ENCODE measurements around the gene SETD4. TPM values are rescaled to one million over a fixed set of nuclear protein-coding genes. Genes with fewer than 3 reads are reported as not detected.

The SETD4 gene
- 10.5 TPM for polyA plus RNA-seq (2013, experiment 1 of 2)
- 10.3 TPM for polyA plus RNA-seq (2013, experiment 2 of 2)

GRCh38 chr21:36060159-36060921 is at the start of gene SETD4:
Gene SETD4, minus strand, starts transcription at chr21:36060526. Its CDS starts 1,638 bp downstream, at chr21:36058888.
- Histone ChIP-seq H3K4me3 (ENCODE audit: insufficient read depth in 1 of 2, low read depth in 1 of 2, low read length in 2 of 2) (peak within 1 kb of the TSS; percentile 70 to 100), H4K8ac (ENCODE audit: low read length) (peak within 1 kb of the TSS; percentile 89), H3K4me1 (ENCODE audit: control insufficient read depth, insufficient read depth, low read depth, low read length) (peaks cover 6% of the 10 kb centered on the region), H3K14ac (ENCODE audit: low read length in 2 of 2) (peak within 1 kb of the TSS in 1 of 2 experiments; percentile 62), H2BK120ac (ENCODE audit: low read depth, low read length) (no peak within 1 kb of the TSS), H2BK15ac (ENCODE audit: low read depth, poor library complexity, severe bottlenecking) (peak within 1 kb of the TSS; percentile 78), H4K91ac (ENCODE audit: low read length) (peak within 1 kb of the TSS; percentile 44), H3K4me2 (ENCODE audit: low read length, poor library complexity, severe bottlenecking) (peak within 1 kb of the TSS; percentile 30), H3K27ac (ENCODE audit: low read length, poor library complexity, severe bottlenecking) (peak within 1 kb of the TSS; percentile 94), H3K23ac (ENCODE audit: low read length in 2 of 2) (no peak within 1 kb of the TSS), H3K79me1 (replicated peaks; ENCODE audit: low read length, poor library complexity, severe bottlenecking) (peaks cover 20% of the 10 kb centered on the region), H2AFZ (ENCODE audit: low read depth, low read length) (peak within 1 kb of the TSS; percentile 68), H3K4ac (ENCODE audit: low read depth in 1 of 2, low read length in 2 of 2) (peak within 1 kb of the TSS in 1 of 2 experiments; percentile 85), H3K9ac (ENCODE audit: low read length) (peak within 1 kb of the TSS; percentile 98), H3K36me3 (ENCODE audit: control insufficient read depth in 1 of 2, insufficient read depth in 2 of 2, low read depth in 1 of 2, low read length in 2 of 2) (peaks cover 22 to 33% of the 10 kb centered on the region in 2 experiments), H2AK5ac (ENCODE audit: low read length, severe bottlenecking) (peak within 1 kb of the TSS; percentile 39), H3K18ac (ENCODE audit: low read depth in 1 of 2, low read length in 2 of 2) (peak within 1 kb of the TSS; percentile 56 to 75), H3K9me3 (ENCODE audit: control insufficient read depth, low read length) (no peaks in the 10 kb centered on the region), H3K27me3 (ENCODE audit: control insufficient read depth in 1 of 2, insufficient read depth in 1 of 2, low read length in 2 of 2) (no peaks in the 10 kb centered on the region), H2BK12ac (ENCODE audit: low read length in 2 of 2) (no peak within 1 kb of the TSS), H2BK5ac (ENCODE audit: low read depth, low read length, poor library complexity, severe bottlenecking) (peak within 1 kb of the TSS; percentile 46)
- peak; percentile 94 for DNase-seq
- under 1% methylated on average over 54 of the region's 57 CpGs for WGBS

- no peaks in the 10 kb centered on the region for H3K79me1 ChIP-seq (replicated peaks; ENCODE audit: low read length, poor library complexity, severe bottlenecking)
- H2AFZ ChIP-seq (ENCODE audit: low read depth, low read length) = no peak overlapping the region
- H3K14ac ChIP-seq (ENCODE audit: low read length in 2 of 2) = no peak overlapping the region
- H3K18ac ChIP-seq (ENCODE audit: low read depth in 1 of 2, low read length in 2 of 2) = no peak overlapping the region
- no peak overlapping the region for H2AK5ac ChIP-seq (ENCODE audit: low read length, severe bottlenecking)
- H4K91ac ChIP-seq (ENCODE audit: low read length) = no peak overlapping the region
- no peak for DNase-seq
- H3K27me3 ChIP-seq (ENCODE audit: control insufficient read depth in 1 of 2, insufficient read depth in 1 of 2, low read length in 2 of 2) = peaks cover 5 to 7% of the 10 kb centered on the region in 2 experiments
- H2BK5ac ChIP-seq (ENCODE audit: low read depth, low read length, poor library complexity, severe bottlenecking) = no peak overlapping the region
- H3K36me3 ChIP-seq (ENCODE audit: control insufficient read depth in 1 of 2, insufficient read depth in 2 of 2, low read depth in 1 of 2, low read length in 2 of 2) = no peaks in the 10 kb centered on the region
- 90% methylated on average over 10 of the region's 10 CpGs for WGBS
- no peak overlapping the region for H3K23ac ChIP-seq (ENCODE audit: low read length in 2 of 2)
- no peak overlapping the region for H3K4me3 ChIP-seq (ENCODE audit: insufficient read depth in 1 of 2, low read depth in 1 of 2, low read length in 2 of 2)
- no peak overlapping the region for H3K4ac ChIP-seq (ENCODE audit: low read depth in 1 of 2, low read length in 2 of 2)
- no peak overlapping the region for H3K4me2 ChIP-seq (ENCODE audit: low read length, poor library complexity, severe bottlenecking)
- no peak overlapping the region for H2BK120ac ChIP-seq (ENCODE audit: low read depth, low read length)
- no peak overlapping the region for H2BK15ac ChIP-seq (ENCODE audit: low read depth, poor library complexity, severe bottlenecking)
- H3K9me3 ChIP-seq (ENCODE audit: control insufficient read depth, low read length) = no peaks in the 10 kb centered on the region
- H3K9ac ChIP-seq (ENCODE audit: low read length) = no peak overlapping the region
- no peak overlapping the region for H3K27ac ChIP-seq (ENCODE audit: low read length, poor library complexity, severe bottlenecking)
- H4K8ac ChIP-seq (ENCODE audit: low read length) = no peak overlapping the region
- H2BK12ac ChIP-seq (ENCODE audit: low read length in 2 of 2) = no peak overlapping the region
- H3K4me1 ChIP-seq (ENCODE audit: control insufficient read depth, insufficient read depth, low read depth, low read length) = peaks cover 5% of the 10 kb centered on the region
These were observed 49.5 kb upstream of the SETD4 start for GRCh38 chr21:36109868-36110267.

- H2BK15ac ChIP-seq (ENCODE audit: low read depth, poor library complexity, severe bottlenecking) = no peak overlapping the region
These were observed 45.1 kb upstream of the SETD4 start for GRCh38 chr21:36105327-36105842.

More at GRCh38 chr21:36105327-36105842, 45.1 kb upstream of the SETD4 start:
- Histone ChIP-seq H2AFZ (ENCODE audit: low read depth, low read length) (no peak overlapping the region), H3K4ac (ENCODE audit: low read depth in 1 of 2, low read length in 2 of 2) (no peak overlapping the region), H3K9ac (ENCODE audit: low read length) (peak overlapping the region; percentile 55), H3K4me1 (ENCODE audit: control insufficient read depth, insufficient read depth, low read depth, low read length) (peaks cover 2% of the 10 kb centered on the region), H3K23ac (ENCODE audit: low read length in 2 of 2) (no peak overlapping the region), H3K4me2 (ENCODE audit: low read length, poor library complexity, severe bottlenecking) (no peak overlapping the region), H3K79me1 (replicated peaks; ENCODE audit: low read length, poor library complexity, severe bottlenecking) (no peaks in the 10 kb centered on the region), H3K27me3 (ENCODE audit: control insufficient read depth in 1 of 2, insufficient read depth in 1 of 2, low read length in 2 of 2) (peaks cover 7 to 15% of the 10 kb centered on the region in 2 experiments), H3K18ac (ENCODE audit: low read depth in 1 of 2, low read length in 2 of 2) (no peak overlapping the region), H2BK120ac (ENCODE audit: low read depth, low read length) (no peak overlapping the region), H2BK5ac (ENCODE audit: low read depth, low read length, poor library complexity, severe bottlenecking) (no peak overlapping the region), H3K27ac (ENCODE audit: low read length, poor library complexity, severe bottlenecking) (no peak overlapping the region), H3K4me3 (ENCODE audit: insufficient read depth in 1 of 2, low read depth in 1 of 2, low read length in 2 of 2) (peak overlapping the region in 1 of 2 experiments; percentile 68), H2BK12ac (ENCODE audit: low read length in 2 of 2) (no peak overlapping the region), H2AK5ac (ENCODE audit: low read length, severe bottlenecking) (no peak overlapping the region), H3K14ac (ENCODE audit: low read length in 2 of 2) (no peak overlapping the region), H4K8ac (ENCODE audit: low read length) (no peak overlapping the region), H4K91ac (ENCODE audit: low read length) (no peak overlapping the region), H3K36me3 (ENCODE audit: control insufficient read depth in 1 of 2, insufficient read depth in 2 of 2, low read depth in 1 of 2, low read length in 2 of 2) (no peaks in the 10 kb centered on the region), H3K9me3 (ENCODE audit: control insufficient read depth, low read length) (no peaks in the 10 kb centered on the region)
- DNase-seq = no peak
- 69% methylated on average over 4 of the region's 4 CpGs for WGBS
